SK-N-MC (cell line): ENCODE measurements around the gene TTC32.

Experiments
- EZH2 ChIP-seq: fragments of 200-600 bp; sonication (generic); IDR thresholded peaks from one replicate; pipeline ENCODE4 v1.6.1; 2017; ENCODE audit warnings: antibody characterized with exemption
- FOXP2 ChIP-seq: optimal IDR thresholded peaks from 2 replicates; pipeline ENCODE3; 2011; ENCODE audit warnings: mild to moderate bottlenecking, moderate library complexity; ENCODE audit not compliant: insufficient read depth; ENCODE audit errors: extremely low read length, control extremely low read depth
- POLR2AphosphoS5 ChIP-seq: IDR thresholded peaks from 2 replicates; pipeline ENCODE4 v1.6.1; 2012; ENCODE audit warnings: mild to moderate bottlenecking, low read depth, low read length, borderline replicate concordance

DNA sequence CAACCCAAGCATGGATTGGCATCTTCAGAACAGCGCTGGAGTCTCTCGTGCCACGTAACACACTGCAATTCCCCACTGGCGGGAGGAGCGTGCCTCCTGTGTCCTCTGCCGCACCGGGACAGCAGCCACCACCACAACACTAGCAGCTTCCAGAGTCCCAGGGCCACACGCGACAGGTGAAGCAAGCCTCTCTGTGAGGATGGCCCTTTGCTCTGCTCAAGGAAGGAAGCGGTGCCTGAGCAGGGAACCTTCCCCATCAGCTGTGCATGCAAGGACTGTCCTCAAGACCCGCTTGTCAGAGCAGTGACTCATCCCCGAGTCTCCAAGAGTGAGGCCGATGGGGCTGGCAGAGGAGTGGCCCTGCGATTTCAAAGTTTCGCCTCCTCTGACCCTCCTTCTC lies 44.0 kb downstream of the TTC32 start:
- TF ChIP-seq EZH2 (no peak), POLR2AphosphoS5 (no peak), FOXP2 (no peak)
